A549 (cell line): ENCODE data around the gene LRRC75B. TPM values are rescaled to one million over a fixed set of nuclear protein-coding genes. Genes with fewer than 3 reads are reported as not detected.
"Not testable (repeated sequence)": the region's sequence is repeated elsewhere in the genome, so short reads cannot be mapped to it uniquely, and the experiment has no call there.

Experiments used
- ATAC-seq, 2 experiments: fragments of 200-7000 bp in 1 of 2; fragments of >200 bp in 1 of 2; cut with Nextera tagmentation in 1 of 2; cut with Tn5 transposase in 1 of 2; 3 replicates each; pipeline versions ENCODE4 v1.8.0 to v1.9.1; 2018 to 2020; ENCODE audit warnings: mild to moderate bottlenecking in 1 of 2, moderate library complexity in 1 of 2
- CTCF ChIA-PET: fragments of 300-600 bp; sonication (Branson Sonifier 250); formaldehyde crosslinking; extraction: SDS; loops from one replicate; lab custom pipeline; 2021; ENCODE audit warnings: antibody characterized with exemption, inconsistent platforms; lab: Yijun Ruan, JAX
- POLR2A ChIA-PET: fragments of 350-600 bp; formaldehyde crosslinking; extraction: SDS; loops from one replicate; lab custom pipeline; 2021; ENCODE audit warnings: antibody characterized with exemption, inconsistent platforms; lab: Yijun Ruan, JAX
- DNase-seq, 2 experiments: peaks; one replicate each; pipeline versions ENCODE4 v3.0.0 to v3.0.0-alpha.2; 2011 to 2016; ENCODE audit warnings: low read depth in 1 of 2, low spot score in 1 of 2
- FAIRE-seq: peaks from 2 replicates; lab custom pipeline; 2011; peaks lifted over from hg19 to GRCh38; lab: Jason Lieb, UNC
- H3K27ac ChIP-seq, 2 experiments: fragments of >200 bp; sonication (Bioruptor Twin); formaldehyde crosslinking; 3 replicates each; pipeline ENCODE4 v1.5.1; 2016 to 2017
- H3K4me1 ChIP-seq: fragments of >200 bp; sonication (Bioruptor Twin); formaldehyde crosslinking; 3 replicates; pipeline ENCODE4 v1.6.1; 2016
- H3K4me2 ChIP-seq: fragments of >200 bp; sonication (Bioruptor Twin); formaldehyde crosslinking; 3 replicates; pipeline ENCODE4 v1.6.1; 2016
- H3K4me3 ChIP-seq: fragments of >200 bp; sonication (Bioruptor Twin); formaldehyde crosslinking; 3 replicates; pipeline ENCODE4 v1.5.1; 2016
- H3K9me3 ChIP-seq: fragments of >200 bp; sonication (Bioruptor Twin); formaldehyde crosslinking; 3 replicates; pipeline ENCODE4 v1.6.1; 2016
- RAD21 ChIP-seq, 2 experiments: fragments of >200 bp in 1 of 2; sonication (Bioruptor Twin) in 1 of 2; formaldehyde crosslinking in 1 of 2; IDR thresholded peaks in 1 of 2; conservative IDR thresholded peaks in 1 of 2; 2 replicates in 1 of 2; 3 replicates in 1 of 2; pipeline ENCODE4 v1.6.1; 2012 to 2018; ENCODE audit warnings: inconsistent platforms in 1 of 2
- ZFP36 ChIP-seq: fragments of 450-650 bp; IDR thresholded peaks from 2 replicates; pipeline ENCODE4 v1.6.1; 2014; ENCODE audit warnings: borderline replicate concordance; ENCODE audit not compliant: partially characterized antibody
- WGBS: methylation state at CpG from one replicate; pipeline ENCODE4 v1.1.6; 2017; ENCODE audit errors: missing lambda C conversion rate; 5-methylcytosine and 5-hydroxymethylcytosine counted together
- polyA plus RNA-seq, 4 experiments: library from polyadenylated mRNA; depleted of rRNA in 3 of 4; stranded (reverse); fragments of >200 nt; fragmentation: RNase III in 1 of 4; extraction: RNeasy Plus Mini Kit Qiagen cat#74134 plus additional on column Dnase treatment in 1 of 4; gene quantifications; 2 replicates in 3 of 4; 3 replicates in 1 of 4; pipeline ENCODE4 v1.2.3, GENCODE V29; 2011 to 2017
- TF ChIP-seq, protein P1 (sequence below): fragments of >200 bp; sonication (Bioruptor Twin); formaldehyde crosslinking; IDR thresholded peaks from 3 replicates; pipeline ENCODE4 v1.5.1; 2016

The LRRC75B gene
- polyA plus RNA-seq, 2 of the 4 experiments (the other 2 are of a cell fraction) = 5.3 to 8.3 TPM

DNA sequence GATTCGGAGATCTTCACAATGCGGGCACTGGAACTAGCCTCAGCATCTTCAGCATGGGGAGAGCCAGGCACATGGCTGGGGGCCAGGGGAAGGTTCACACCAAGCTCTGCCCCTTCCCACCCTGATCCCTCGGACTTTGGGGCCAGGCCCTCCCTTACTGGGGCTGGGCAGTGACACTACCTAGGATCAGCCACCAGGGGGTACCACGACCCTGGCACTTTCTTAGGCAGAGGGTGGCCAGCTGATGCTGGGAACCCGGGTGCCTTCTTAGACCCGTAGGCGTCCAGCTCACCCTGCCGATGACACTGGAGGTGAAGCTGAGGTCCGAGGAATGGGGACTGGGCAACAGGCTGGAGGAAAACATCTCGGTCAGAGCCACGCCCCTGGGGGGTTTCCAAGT is 36.2 kb upstream of the LRRC75B start:
- H3K4me1 ChIP-seq, ATAC-seq, H3K9me3 ChIP-seq, POLR2A ChIA-PET, H3K27ac ChIP-seq, H3K4me3 ChIP-seq, FAIRE-seq, H3K4me2 ChIP-seq: not testable (repeated sequence)
- WGBS = 17% methylated on average over 1 of the region's 11 CpGs
- DNase-seq = peak in 1 of 2 experiments; percentile 16
- 0 out of 5 replicates have a peak, but pooled peaks of 1 of the 2 experiments have one; percentile 4 for TF ChIP-seq RAD21 (conservative IDR thresholded peaks at IDR 0.05 in 1 of 2, IDR thresholded peaks at IDR 0.05 in 1 of 2)
- TF ChIP-seq, protein P1, sequence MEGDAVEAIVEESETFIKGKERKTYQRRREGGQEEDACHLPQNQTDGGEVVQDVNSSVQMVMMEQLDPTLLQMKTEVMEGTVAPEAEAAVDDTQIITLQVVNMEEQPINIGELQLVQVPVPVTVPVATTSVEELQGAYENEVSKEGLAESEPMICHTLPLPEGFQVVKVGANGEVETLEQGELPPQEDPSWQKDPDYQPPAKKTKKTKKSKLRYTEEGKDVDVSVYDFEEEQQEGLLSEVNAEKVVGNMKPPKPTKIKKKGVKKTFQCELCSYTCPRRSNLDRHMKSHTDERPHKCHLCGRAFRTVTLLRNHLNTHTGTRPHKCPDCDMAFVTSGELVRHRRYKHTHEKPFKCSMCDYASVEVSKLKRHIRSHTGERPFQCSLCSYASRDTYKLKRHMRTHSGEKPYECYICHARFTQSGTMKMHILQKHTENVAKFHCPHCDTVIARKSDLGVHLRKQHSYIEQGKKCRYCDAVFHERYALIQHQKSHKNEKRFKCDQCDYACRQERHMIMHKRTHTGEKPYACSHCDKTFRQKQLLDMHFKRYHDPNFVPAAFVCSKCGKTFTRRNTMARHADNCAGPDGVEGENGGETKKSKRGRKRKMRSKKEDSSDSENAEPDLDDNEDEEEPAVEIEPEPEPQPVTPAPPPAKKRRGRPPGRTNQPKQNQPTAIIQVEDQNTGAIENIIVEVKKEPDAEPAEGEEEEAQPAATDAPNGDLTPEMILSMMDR = peak; percentile 6; the same call in 1 of the 3 replicates
- CTCF ChIA-PET = interaction anchor here (0.9 kb wide), 1 partner anchor 129 kb away, joined by 4 read pairs; no protein-coding TSS in a partner anchor

DNA sequence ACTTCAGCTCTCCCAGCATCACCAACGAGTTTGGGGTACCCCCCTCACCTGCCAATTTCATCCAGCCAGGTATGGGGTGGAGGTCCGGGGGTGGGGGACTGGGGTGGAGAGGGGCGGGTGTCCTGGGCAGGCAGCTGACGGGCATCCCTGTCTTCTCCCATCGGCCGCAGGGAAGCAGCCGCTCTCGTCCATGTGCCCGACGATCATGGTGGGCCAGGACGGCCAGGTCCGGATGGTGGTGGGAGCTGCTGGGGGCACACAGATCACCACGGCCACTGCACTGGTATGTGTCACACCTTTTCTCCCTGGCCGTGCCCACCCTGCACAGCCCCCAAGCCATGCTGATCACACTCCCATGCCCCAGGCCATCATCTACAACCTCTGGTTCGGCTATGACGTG is 35.0 kb upstream of the LRRC75B start:
- ATAC-seq, CTCF ChIA-PET, H3K4me2 ChIP-seq, FAIRE-seq, H3K4me3 ChIP-seq, H3K4me1 ChIP-seq, POLR2A ChIA-PET, H3K27ac ChIP-seq, DNase-seq, H3K9me3 ChIP-seq: not testable (repeated sequence)
- WGBS = no CpG with 5 or more reads among the region's 16 CpGs

DNA sequence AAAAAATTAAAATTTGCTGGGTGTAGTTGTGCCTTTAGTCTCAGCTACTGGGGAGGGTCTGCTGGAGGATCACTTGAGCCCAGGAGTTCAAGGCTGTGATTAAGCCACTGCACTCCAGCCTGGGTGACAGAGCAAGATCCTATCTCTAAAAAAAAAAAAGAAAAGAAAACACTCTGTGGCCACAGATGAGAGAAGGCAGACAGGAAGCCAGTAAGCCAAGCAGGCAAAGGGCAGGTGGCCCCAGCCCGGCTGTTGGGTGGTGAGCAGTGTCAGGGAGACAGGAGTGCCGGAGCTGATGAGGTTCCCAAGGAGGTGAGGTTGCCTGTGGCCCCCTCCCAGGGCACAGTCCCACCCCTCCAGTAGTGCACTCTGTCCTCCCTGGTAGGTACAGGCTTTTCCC is 29.7 kb upstream of the LRRC75B start:
- H3K27ac ChIP-seq, H3K4me3 ChIP-seq, H3K4me2 ChIP-seq, FAIRE-seq, DNase-seq, ATAC-seq, H3K4me1 ChIP-seq, POLR2A ChIA-PET, CTCF ChIA-PET, H3K9me3 ChIP-seq: not testable (repeated sequence)
- 81% methylated on average over 2 of the region's 2 CpGs for WGBS

DNA sequence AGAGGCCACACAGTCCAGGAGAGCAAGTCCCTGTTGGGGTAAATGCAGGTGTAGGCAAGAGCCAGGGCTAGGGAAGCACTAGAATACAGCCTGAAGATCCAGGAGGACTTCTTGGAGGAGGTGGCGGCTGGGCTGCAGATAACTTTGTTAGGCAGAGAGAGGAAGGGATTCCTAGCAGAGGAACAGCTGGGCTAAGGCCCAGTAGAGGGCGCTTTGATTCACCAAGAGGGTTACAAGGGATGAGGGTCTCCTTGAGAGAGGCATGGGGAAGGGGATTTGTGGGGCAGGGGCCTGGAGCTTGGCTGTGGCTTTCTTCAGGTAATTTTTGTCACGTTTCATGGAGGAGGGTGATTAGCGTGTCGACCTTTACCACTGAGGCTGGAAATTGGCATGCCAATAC is 28.4 kb upstream of the LRRC75B start:
- H3K4me2 ChIP-seq, ATAC-seq, POLR2A ChIA-PET, H3K9me3 ChIP-seq, H3K27ac ChIP-seq, DNase-seq, H3K4me3 ChIP-seq, H3K4me1 ChIP-seq, FAIRE-seq, CTCF ChIA-PET: not testable (repeated sequence)
- 68% methylated on average over 4 of the region's 5 CpGs for WGBS
- TF ChIP-seq ZFP36 = peak; percentile 56

DNA sequence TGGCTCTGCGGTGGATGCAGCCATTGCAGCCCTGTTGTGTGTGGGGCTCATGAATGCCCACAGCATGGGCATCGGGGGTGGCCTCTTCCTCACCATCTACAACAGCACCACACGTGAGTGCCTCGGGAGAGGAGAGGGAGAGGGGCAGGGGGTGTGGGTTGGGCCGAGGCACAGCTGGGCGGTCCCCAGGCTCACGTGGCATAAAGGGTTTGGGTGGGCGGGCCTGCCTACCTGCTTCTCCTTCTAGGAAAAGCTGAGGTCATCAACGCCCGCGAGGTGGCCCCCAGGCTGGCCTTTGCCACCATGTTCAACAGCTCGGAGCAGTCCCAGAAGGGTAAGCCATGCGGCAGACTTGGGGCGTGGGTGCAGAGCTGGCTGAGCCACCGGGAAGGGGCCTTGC is 21.9 kb upstream of the LRRC75B start:
- H3K4me2 ChIP-seq, DNase-seq, H3K27ac ChIP-seq, FAIRE-seq, H3K4me3 ChIP-seq, H3K9me3 ChIP-seq, POLR2A ChIA-PET, ATAC-seq, H3K4me1 ChIP-seq: not testable (repeated sequence)
- CTCF ChIA-PET = interaction anchor here (0.6 kb wide), 1 partner anchor 38 kb away, joined by 3 read pairs; no protein-coding TSS in a partner anchor
- 90% methylated on average over 4 of the region's 15 CpGs for WGBS

DNA sequence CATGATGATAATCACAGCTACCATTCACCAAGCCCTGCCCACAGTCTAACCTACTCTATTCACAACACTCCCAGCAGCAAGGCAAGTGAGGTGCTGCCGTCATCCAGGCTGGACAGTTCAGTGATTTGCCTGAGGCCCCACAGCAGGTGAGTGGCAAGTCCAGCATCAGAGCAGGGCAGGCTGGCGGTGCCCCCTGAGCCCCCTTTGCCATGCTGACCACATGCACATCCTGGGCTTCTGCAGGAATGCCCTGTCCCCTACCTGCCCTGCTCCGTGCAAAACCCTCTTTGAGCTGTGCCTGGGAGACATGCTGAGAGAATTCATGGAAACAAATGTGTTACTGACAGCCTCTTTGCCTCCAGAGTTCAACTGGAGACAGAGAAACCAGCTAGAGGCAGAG is 17.0 kb upstream of the LRRC75B start:
- no CpG with 5 or more reads among the region's 3 CpGs for WGBS
- FAIRE-seq, ATAC-seq, POLR2A ChIA-PET, CTCF ChIA-PET, H3K9me3 ChIP-seq, H3K4me3 ChIP-seq, H3K27ac ChIP-seq, DNase-seq, H3K4me2 ChIP-seq: not testable (repeated sequence)
- peaks cover 16% of the 10 kb centered on the region for H3K4me1 ChIP-seq

DNA sequence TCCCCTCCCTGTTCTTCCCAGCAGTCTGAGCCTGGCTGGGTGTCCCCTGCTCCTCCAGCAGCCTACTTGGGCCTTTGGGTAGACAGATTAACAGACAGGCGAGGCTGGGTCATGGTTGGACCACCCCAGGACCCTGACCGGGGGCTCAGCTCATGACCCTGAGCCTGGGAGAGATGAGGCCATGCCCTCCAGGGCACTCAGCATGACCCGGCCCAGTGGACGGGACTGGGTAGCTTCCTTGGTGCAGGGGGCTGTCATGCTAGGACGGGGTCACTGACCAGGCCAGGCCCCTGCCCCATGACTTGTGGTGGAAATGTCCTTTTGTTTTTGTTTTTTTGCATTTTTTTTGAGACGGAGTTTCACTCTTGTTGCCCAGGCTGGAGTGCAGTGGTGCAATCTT is 15.5 kb upstream of the LRRC75B start:
- CTCF ChIA-PET, POLR2A ChIA-PET, FAIRE-seq, H3K9me3 ChIP-seq, DNase-seq: not testable (repeated sequence)
- H3K4me3 ChIP-seq = peak overlapping the region; percentile 51
- peaks cover 16% of the 10 kb centered on the region for H3K4me1 ChIP-seq
- peak in 1 of 2 experiments; percentile 5; a peak in 1 of 6 replicates for ATAC-seq
- 44% methylated on average over 5 of the region's 6 CpGs for WGBS
- H3K4me2 ChIP-seq = peak overlapping the region; percentile 89
- peak overlapping the region; percentile 90 to 98 for H3K27ac ChIP-seq
